Right atrium auricular region (tissue), 2 donors: ENCODE results near the gene UNC80. TPM values are rescaled to one million over a fixed set of nuclear protein-coding genes. Genes with fewer than 3 reads are reported as not detected.

ENCODE experiments used
- DNase-seq: peaks from one replicate; pipeline ENCODE4 v3.0.0-alpha.2; 2019; ENCODE audit warnings: low spot score
- H3K27ac ChIP-seq, 2 donors: fragments of 200-600 bp; sonication (generic); 1 replicate in 1 of 2; 2 replicates in 1 of 2; pipeline ENCODE4 v1.5.1; 2016 to 2019
- H3K27me3 ChIP-seq, 2 donors: fragments of 200-600 bp; sonication (generic); one replicate each; pipeline versions ENCODE4 v1.5.1 to v1.6.0; 2017 to 2019
- H3K36me3 ChIP-seq: fragments of 200-600 bp; sonication (generic); one replicate; pipeline ENCODE4 v1.5.1; 2016
- H3K4me1 ChIP-seq, 2 donors: fragments of 200-600 bp; sonication (generic); one replicate each; pipeline versions ENCODE4 v1.5.1 to v1.6.0; 2017 to 2019
- H3K4me3 ChIP-seq, 2 donors: fragments of 200-600 bp; sonication (generic); 1 replicate in 1 of 2; 2 replicates in 1 of 2; pipeline ENCODE4 v1.5.1; 2017 to 2019; ENCODE audit warnings: mild to moderate bottlenecking in 1 of 2, moderate library complexity in 1 of 2
- H3K9me3 ChIP-seq, 2 donors: fragments of 200-600 bp; sonication (generic); one replicate each; pipeline ENCODE4 v1.5.1; 2019
- CTCF ChIP-seq, 2 donors: fragments of 200-600 bp; sonication (generic); IDR thresholded peaks; one replicate each; pipeline ENCODE4 v1.5.1; 2019; ENCODE audit warnings: antibody characterized with exemption in 2 of 2
- total RNA-seq, 2 donors: library from RNA; depleted of rRNA; stranded (reverse); fragments of >200 nt; gene quantifications; one replicate each; pipeline ENCODE4 v1.1.0, GENCODE V29; 2016

Gene UNC80
- total RNA-seq, 2 donors from 2014 or later, result 0.20 TPM; not detected in 1

- Histone ChIP-seq H3K4me3 (no peak overlapping the region), H3K36me3 (no peaks in the 10 kb centered on the region), H3K4me1 (no peaks in the 10 kb centered on the region), H3K27ac (no peak overlapping the region), H3K9me3 (no peaks in the 10 kb centered on the region), H3K27me3 (no peaks in the 10 kb centered on the region)
- no peak for DNase-seq
- TF ChIP-seq CTCF (IDR thresholded peaks at IDR 0.05), result no peak
Observed at GRCh38 chr2:209868271-209868994, 96.8 kb downstream of the UNC80 start.

- Histone ChIP-seq H3K4me3 (no peak overlapping the region), H3K9me3 (no peaks in the 10 kb centered on the region), H3K4me1 (no peaks in the 10 kb centered on the region), H3K27ac (no peak overlapping the region), H3K36me3 (no peaks in the 10 kb centered on the region), H3K27me3 (no peaks in the 10 kb centered on the region)
- no peak for TF ChIP-seq CTCF (IDR thresholded peaks at IDR 0.05)
- DNase-seq, result no peak
Observed at GRCh38 chr2:209870067-209870466, 98.4 kb downstream of the UNC80 start.

- DNase-seq, result no peak
- Histone ChIP-seq H3K9me3 (no peaks in the 10 kb centered on the region), H3K4me3 (no peak overlapping the region), H3K27ac (no peak overlapping the region), H3K27me3 (no peaks in the 10 kb centered on the region), H3K4me1 (no peaks in the 10 kb centered on the region), H3K36me3 (no peaks in the 10 kb centered on the region)
- no peak for TF ChIP-seq CTCF (IDR thresholded peaks at IDR 0.05)
Observed at GRCh38 chr2:209872675-209873074, 101.0 kb downstream of the UNC80 start.

- Histone ChIP-seq H3K36me3 (no peaks in the 10 kb centered on the region), H3K4me1 (no peaks in the 10 kb centered on the region), H3K27ac (no peak overlapping the region), H3K27me3 (no peaks in the 10 kb centered on the region), H3K4me3 (no peak overlapping the region), H3K9me3 (no peaks in the 10 kb centered on the region)
- no peak for TF ChIP-seq CTCF (IDR thresholded peaks at IDR 0.05)
- no peak for DNase-seq
Observed at GRCh38 chr2:209875270-209875669, 103.6 kb downstream of the UNC80 start.

- TF ChIP-seq CTCF (IDR thresholded peaks at IDR 0.05), result no peak
- no peak overlapping the region for H3K4me3 ChIP-seq
- no peaks in the 10 kb centered on the region for H3K36me3 ChIP-seq
- H3K27ac ChIP-seq, result no peak overlapping the region
- H3K4me1 ChIP-seq, result no peaks in the 10 kb centered on the region
- no peaks in the 10 kb centered on the region for H3K27me3 ChIP-seq
- no peaks in the 10 kb centered on the region for H3K9me3 ChIP-seq
- DNase-seq, result no peak
Observed at GRCh38 chr2:209876211-209876610, 104.6 kb downstream of the UNC80 start.

GRCh38 chr2:209878701-209879100, 107.1 kb downstream of the UNC80 start:
- no peak overlapping the region for H3K4me3 ChIP-seq
- TF ChIP-seq CTCF (IDR thresholded peaks at IDR 0.05), result no peak
- no peak overlapping the region for H3K27ac ChIP-seq
- no peak for DNase-seq
- no peaks in the 10 kb centered on the region for H3K4me1 ChIP-seq
- no peaks in the 10 kb centered on the region for H3K27me3 ChIP-seq
- H3K36me3 ChIP-seq, result no peaks in the 10 kb centered on the region
- no peaks in the 10 kb centered on the region for H3K9me3 ChIP-seq
